Measurements from ENCODE around the gene NUP133.

NUP133 gene

GRCh38 chr1:229452956-229453801 lies 55.0 kb downstream of the NUP133 start:
- DNase-seq (ENCODE audit: low read depth in 2 of 2), result no peak

GRCh38 chr1:229448845-229449244 lies 59.3 kb downstream of the NUP133 start:
- no peak for DNase-seq (ENCODE audit: low read depth in 2 of 2)

- DNase-seq (ENCODE audit: low read depth in 2 of 2), result no peak
Measured at GRCh38 chr1:229448354-229448753, 59.8 kb downstream of the NUP133 start.

GRCh38 chr1:229447809-229448252 lies 60.3 kb downstream of the NUP133 start:
- DNase-seq (ENCODE audit: low read depth in 2 of 2), result no peak

- no peak for DNase-seq (ENCODE audit: low read depth in 2 of 2)
Measured at GRCh38 chr1:229445828-229446227, 62.3 kb downstream of the NUP133 start.

GRCh38 chr1:229440851-229441537 lies 67.1 kb downstream of the NUP133 start:
- no peak for DNase-seq (ENCODE audit: low read depth in 2 of 2)

- DNase-seq (ENCODE audit: low read depth in 2 of 2), result no peak
Measured at GRCh38 chr1:229438021-229438420, 70.1 kb downstream of the NUP133 start.

GRCh38 chr1:229437443-229437842 lies 70.7 kb downstream of the NUP133 start:
- no peak for DNase-seq (ENCODE audit: low read depth in 2 of 2)

GRCh38 chr1:229436201-229436600 lies 71.9 kb downstream of the NUP133 start:
- DNase-seq (ENCODE audit: low read depth in 2 of 2), result no peak

GRCh38 chr1:229434641-229435051 lies 73.5 kb downstream of the NUP133 start:
- DNase-seq (ENCODE audit: low read depth in 2 of 2), result no peak

GRCh38 chr1:229434005-229434640 lies 74.0 kb downstream of the NUP133 start, which contains the start of gene ACTA1:
ACTA1 (minus strand) TSS chr1:229434094; CDS start chr1:229433115, 979 bp downstream.
- no peak for DNase-seq (ENCODE audit: low read depth in 2 of 2)

GRCh38 chr1:229433364-229434004 lies 74.7 kb downstream of the NUP133 start:
- DNase-seq (ENCODE audit: low read depth in 2 of 2), result no peak

- no peak for DNase-seq (ENCODE audit: low read depth in 2 of 2)
Measured at GRCh38 chr1:229432905-229433304, 75.2 kb downstream of the NUP133 start.

- no peak for DNase-seq (ENCODE audit: low read depth in 2 of 2)
Measured at GRCh38 chr1:229432116-229432461, 76.1 kb downstream of the NUP133 start.

- no peak for DNase-seq (ENCODE audit: low read depth in 2 of 2)
Measured at GRCh38 chr1:229431284-229432115, 76.6 kb downstream of the NUP133 start.

GRCh38 chr1:229430761-229431283 lies 77.3 kb downstream of the NUP133 start:
- DNase-seq (ENCODE audit: low read depth in 2 of 2), result no peak

- no peak for DNase-seq (ENCODE audit: low read depth in 2 of 2)
Measured at GRCh38 chr1:229428256-229428655, 79.9 kb downstream of the NUP133 start.

- DNase-seq (ENCODE audit: low read depth in 2 of 2), result no peak
Measured at GRCh38 chr1:229427572-229427971, 80.6 kb downstream of the NUP133 start.

- no peak for DNase-seq (ENCODE audit: low read depth in 2 of 2)
Measured at GRCh38 chr1:229425564-229426159, 82.5 kb downstream of the NUP133 start.

- no peak for DNase-seq (ENCODE audit: low read depth in 2 of 2)
Measured at GRCh38 chr1:229420765-229421164, 87.4 kb downstream of the NUP133 start.

All from stimulated activated CD8-positive, alpha-beta memory T cell treated with anti-CD3 and anti-CD28 coated beads, Interleukin-15, amount 100 ng/mL, for 4 hours (primary cell).